ENCODE measurements around the gene CXCR1. TPM values are rescaled to one million over a fixed set of nuclear protein-coding genes. Genes with fewer than 3 reads are reported as not detected.

The CXCR1 gene
- total RNA-seq = not detected

DNA sequence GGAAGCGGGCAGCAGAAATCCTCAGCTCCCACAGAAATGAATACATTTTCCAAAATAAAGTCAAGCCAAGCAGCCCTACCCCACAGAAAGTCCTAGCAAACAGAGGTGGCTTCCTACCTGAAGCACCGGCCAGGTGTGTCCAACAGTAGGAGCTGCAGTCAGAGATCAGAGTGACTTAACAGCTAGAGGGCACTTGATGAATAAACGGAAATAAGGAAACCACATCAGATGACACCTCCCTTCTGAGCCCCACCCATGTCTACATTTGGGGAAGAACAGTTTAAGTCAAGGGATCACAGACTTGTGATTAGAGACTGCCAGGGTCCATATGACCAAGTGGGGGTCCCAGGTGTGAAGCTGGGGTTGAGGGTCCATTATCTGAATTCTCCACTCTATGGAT, at the start of gene CXCR1:
Gene CXCR1, minus strand, starts transcription at position 172 of the 400 bp plus-strand sequence. CDS start 1,751 bp downstream, outside the sequence.
- TF ChIP-seq POLR2A (IDR thresholded peaks at IDR 0.05) = no peak
- TF ChIP-seq, protein P1, sequence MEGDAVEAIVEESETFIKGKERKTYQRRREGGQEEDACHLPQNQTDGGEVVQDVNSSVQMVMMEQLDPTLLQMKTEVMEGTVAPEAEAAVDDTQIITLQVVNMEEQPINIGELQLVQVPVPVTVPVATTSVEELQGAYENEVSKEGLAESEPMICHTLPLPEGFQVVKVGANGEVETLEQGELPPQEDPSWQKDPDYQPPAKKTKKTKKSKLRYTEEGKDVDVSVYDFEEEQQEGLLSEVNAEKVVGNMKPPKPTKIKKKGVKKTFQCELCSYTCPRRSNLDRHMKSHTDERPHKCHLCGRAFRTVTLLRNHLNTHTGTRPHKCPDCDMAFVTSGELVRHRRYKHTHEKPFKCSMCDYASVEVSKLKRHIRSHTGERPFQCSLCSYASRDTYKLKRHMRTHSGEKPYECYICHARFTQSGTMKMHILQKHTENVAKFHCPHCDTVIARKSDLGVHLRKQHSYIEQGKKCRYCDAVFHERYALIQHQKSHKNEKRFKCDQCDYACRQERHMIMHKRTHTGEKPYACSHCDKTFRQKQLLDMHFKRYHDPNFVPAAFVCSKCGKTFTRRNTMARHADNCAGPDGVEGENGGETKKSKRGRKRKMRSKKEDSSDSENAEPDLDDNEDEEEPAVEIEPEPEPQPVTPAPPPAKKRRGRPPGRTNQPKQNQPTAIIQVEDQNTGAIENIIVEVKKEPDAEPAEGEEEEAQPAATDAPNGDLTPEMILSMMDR (IDR thresholded peaks at IDR 0.05) = peak in 1 of 6 experiments; percentile 6
- DNase-seq = no peak
- H3K36me3 ChIP-seq = no peaks in the 10 kb centered on the region
- H3K4me1 ChIP-seq = no peaks in the 10 kb centered on the region
- H3K27me3 ChIP-seq = no peaks in the 10 kb centered on the region
- H3K9me3 ChIP-seq = no peaks in the 10 kb centered on the region
- no peak within 1 kb of the TSS for H3K4me3 ChIP-seq
- H3K27ac ChIP-seq = no peak within 1 kb of the TSS

DNA sequence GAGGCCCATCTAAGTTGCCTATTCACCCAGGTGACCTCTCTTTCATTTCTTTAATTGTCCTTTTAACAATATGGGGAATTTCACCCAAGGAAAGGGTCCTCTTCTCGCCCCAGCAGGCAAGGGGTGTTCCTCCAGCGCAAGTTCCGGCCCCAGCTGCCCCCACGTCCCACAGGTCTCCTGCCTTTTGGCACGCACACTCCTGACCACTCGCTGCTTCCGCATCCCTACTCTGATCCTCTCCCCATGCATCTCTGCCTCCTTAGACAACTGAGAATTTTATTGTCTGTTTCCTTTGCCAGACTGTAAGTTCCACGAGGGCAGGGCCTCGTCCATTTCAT, 49.5 kb upstream of the CXCR1 start:
- Histone ChIP-seq H3K4me1 (peaks cover 0 to 37% (median 19%) of the 10 kb centered on the region in 4 donors), H3K36me3 (peaks cover 0 to 6% (median 0%) of the 10 kb centered on the region in 3 donors), H3K27me3 (no peaks in the 10 kb centered on the region), H3K4me3 (peak overlapping the region; percentile 72 to 94 (median 92)), H3K27ac (peak overlapping the region; percentile 96 to 100 (median 96)), H3K9me3 (no peaks in the 10 kb centered on the region)
- TF ChIP-seq, protein P1 (IDR thresholded peaks at IDR 0.05) = no peak
- no peak for TF ChIP-seq POLR2A (IDR thresholded peaks at IDR 0.05)
- DNase-seq = no peak

DNA sequence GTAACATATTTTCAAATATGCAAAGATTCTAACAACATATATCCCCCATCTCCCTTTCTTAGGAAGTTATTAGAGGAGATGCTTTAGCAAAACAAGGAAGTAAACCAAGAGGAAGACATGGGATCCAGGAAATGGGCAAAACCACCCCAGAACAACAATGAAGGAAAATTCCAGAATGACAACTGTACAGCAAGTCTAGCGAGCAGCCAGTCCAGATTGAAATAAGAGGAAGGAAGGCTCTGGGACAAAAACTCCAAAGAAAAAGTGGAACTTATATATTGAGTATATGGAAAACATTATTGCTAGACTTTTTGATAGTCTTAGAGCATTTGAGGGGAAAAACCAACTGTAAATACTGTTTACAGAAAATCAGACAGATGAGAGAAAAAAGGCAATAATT, 47.4 kb upstream of the CXCR1 start:
- no peak for DNase-seq
- H3K4me3 ChIP-seq = no peak overlapping the region
- peaks cover 0 to 15% (median 2%) of the 10 kb centered on the region in 4 donors for H3K4me1 ChIP-seq
- TF ChIP-seq, protein P1 (IDR thresholded peaks at IDR 0.05) = no peak
- TF ChIP-seq POLR2A (IDR thresholded peaks at IDR 0.05) = no peak
- no peaks in the 10 kb centered on the region for H3K27me3 ChIP-seq
- H3K27ac ChIP-seq = no peak overlapping the region
- H3K9me3 ChIP-seq = no peaks in the 10 kb centered on the region
- no peaks in the 10 kb centered on the region for H3K36me3 ChIP-seq

DNA sequence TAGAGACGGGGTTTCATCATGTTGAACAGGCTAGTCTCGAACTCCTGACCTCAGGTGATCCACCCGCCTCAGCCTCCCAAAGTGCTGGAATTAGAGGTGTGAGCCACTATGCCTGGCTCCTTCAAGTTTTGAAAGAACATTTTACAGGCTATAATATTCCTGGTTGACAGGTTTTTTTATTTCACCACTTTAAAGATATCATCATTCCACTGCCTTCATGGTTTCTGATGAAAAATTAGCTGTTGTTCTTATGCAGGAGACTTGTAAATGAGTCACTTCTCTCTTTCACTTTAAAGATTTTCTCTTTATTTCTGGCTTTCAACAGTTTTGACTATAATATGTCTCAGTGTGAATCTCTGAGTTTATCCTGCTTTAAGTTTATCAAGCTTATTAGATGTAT, 42.3 kb upstream of the CXCR1 start:
- H3K4me3 ChIP-seq = no peak overlapping the region
- no peak for TF ChIP-seq POLR2A (IDR thresholded peaks at IDR 0.05)
- TF ChIP-seq, protein P1 (IDR thresholded peaks at IDR 0.05) = no peak
- H3K9me3 ChIP-seq = no peaks in the 10 kb centered on the region
- no peaks in the 10 kb centered on the region for H3K27me3 ChIP-seq
- H3K27ac ChIP-seq = no peak overlapping the region
- no peaks in the 10 kb centered on the region for H3K4me1 ChIP-seq
- no peak for DNase-seq
- no peaks in the 10 kb centered on the region for H3K36me3 ChIP-seq

DNA sequence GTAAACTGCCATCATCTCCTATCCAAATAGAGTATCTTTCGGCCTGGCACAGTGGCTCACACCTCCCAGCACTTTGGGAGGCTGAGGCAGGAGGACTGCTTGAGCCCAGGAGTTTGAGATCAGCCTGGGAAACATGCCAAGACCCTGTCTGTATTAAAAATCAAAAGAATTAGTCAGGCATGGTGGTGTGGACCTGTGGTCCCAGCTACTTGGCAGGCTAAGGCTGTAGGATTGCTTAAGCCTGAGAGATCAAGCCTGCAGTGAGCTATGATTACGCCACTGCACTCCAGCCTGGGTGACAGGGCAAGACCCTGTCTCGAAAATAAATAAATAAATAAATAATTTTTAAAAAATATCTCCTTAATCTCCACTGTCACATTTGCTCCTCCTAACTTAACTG, 35.5 kb upstream of the CXCR1 start:
- H3K27ac ChIP-seq = no peak overlapping the region
- H3K4me3 ChIP-seq = no peak overlapping the region
- DNase-seq = no peak
- no peaks in the 10 kb centered on the region for H3K4me1 ChIP-seq
- H3K27me3 ChIP-seq = no peaks in the 10 kb centered on the region
- H3K36me3 ChIP-seq = no peaks in the 10 kb centered on the region
- TF ChIP-seq, protein P1 (IDR thresholded peaks at IDR 0.05) = no peak
- TF ChIP-seq POLR2A (IDR thresholded peaks at IDR 0.05) = no peak
- H3K9me3 ChIP-seq = no peaks in the 10 kb centered on the region

DNA sequence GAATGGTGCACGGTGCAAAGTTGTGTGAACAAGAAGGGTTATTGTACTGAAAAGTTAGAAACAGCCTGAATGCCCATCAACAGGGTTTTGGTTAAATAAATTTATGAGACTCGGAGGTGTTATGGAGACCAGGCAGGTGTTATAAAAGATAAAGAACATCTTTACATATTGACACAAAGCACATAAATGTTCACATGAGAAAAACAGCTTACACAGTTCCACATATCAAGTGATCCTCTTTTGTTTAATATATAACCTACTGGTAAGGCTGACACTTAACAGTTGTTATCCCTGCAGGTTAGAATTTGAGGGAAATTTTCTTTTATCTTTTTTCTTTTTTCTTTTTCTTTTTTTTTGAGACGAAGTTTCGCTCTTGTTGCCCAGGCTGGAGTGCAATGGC, 30.2 kb upstream of the CXCR1 start:
- no peaks in the 10 kb centered on the region for H3K4me1 ChIP-seq
- TF ChIP-seq, protein P1 (IDR thresholded peaks at IDR 0.05) = no peak
- no peak for TF ChIP-seq POLR2A (IDR thresholded peaks at IDR 0.05)
- no peak for DNase-seq
- H3K9me3 ChIP-seq = no peaks in the 10 kb centered on the region
- no peak overlapping the region for H3K27ac ChIP-seq
- H3K27me3 ChIP-seq = no peaks in the 10 kb centered on the region
- no peak overlapping the region for H3K4me3 ChIP-seq
- no peaks in the 10 kb centered on the region for H3K36me3 ChIP-seq
